K562 (cell line): ENCODE data around the gene PHF1. TPM values are rescaled to one million over a fixed set of nuclear protein-coding genes. Genes with fewer than 3 reads are reported as not detected.

Experiments used
- ARID2 ChIP-seq: fragments of 450-650 bp; IDR thresholded peaks from 2 replicates; pipeline ENCODE4 v1.6.1; 2017; ENCODE audit warnings: antibody characterized with exemption, mild to moderate bottlenecking
- BRF1 ChIP-seq: IDR thresholded peaks from 3 replicates; pipeline ENCODE4 v1.6.1; 2011; ENCODE audit warnings: borderline replicate concordance, mild to moderate bottlenecking; ENCODE audit not compliant: insufficient read length; ENCODE audit errors: extremely low read depth
- CBX3 ChIP-seq, 2 experiments: IDR thresholded peaks; 1 replicate in 1 of 2; 2 replicates in 1 of 2; pipeline ENCODE4 v1.6.1; 2012; ENCODE audit warnings: inconsistent platforms in 2 of 2, low read length in 2 of 2, borderline replicate concordance in 1 of 2, control low read depth in 1 of 2
- CXXC5 ChIP-seq: fragments of 250-450 bp; sonication (Bioruptor Pico); IDR thresholded peaks from 2 replicates; pipeline ENCODE4 v1.8.0; 2022; ENCODE audit warnings: inconsistent platforms, mild to moderate bottlenecking, moderate library complexity
- DDX20 ChIP-seq: fragments of 450-650 bp; IDR thresholded peaks from 2 replicates; pipeline ENCODE4 v1.6.1; 2016; ENCODE audit warnings: missing genetic modification characterization, low read depth, mild to moderate bottlenecking, missing compliant biosample characterization, moderate library complexity
- HNRNPL ChIP-seq: fragments of 200-400 bp; formaldehyde crosslinking; IDR thresholded peaks from 2 replicates; pipeline ENCODE4 v1.6.1; 2017; ENCODE audit warnings: low read depth, mild to moderate bottlenecking, low read length
- KDM1A ChIP-seq, 2 experiments: fragments of 450-650 bp; IDR thresholded peaks; 2 replicates each; pipeline ENCODE4 v1.6.1; 2016; ENCODE audit warnings: mild to moderate bottlenecking in 2 of 2
- MAZ ChIP-seq, 2 experiments: fragments of 450-650 bp in 1 of 2; sonication (generic) in 1 of 2; formaldehyde crosslinking; IDR thresholded peaks in 1 of 2; conservative IDR thresholded peaks in 1 of 2; 2 replicates each; pipeline versions ENCODE4 v1.4.0 to v1.5.0; 2020; ENCODE audit warnings: mild to moderate bottlenecking in 1 of 2, missing genetic modification reagents in 1 of 2
- OTX1 ChIP-seq: fragments of 450-650 bp; formaldehyde crosslinking; IDR thresholded peaks from 2 replicates; pipeline ENCODE4 v1.4.0; 2022; ENCODE audit warnings: mild to moderate bottlenecking
- POLR2AphosphoS5 ChIP-seq: IDR thresholded peaks from 2 replicates; pipeline ENCODE4 v1.6.1; 2011; ENCODE audit warnings: mild to moderate bottlenecking, low read depth, low read length, moderate library complexity; ENCODE audit not compliant: control insufficient read depth, insufficient read depth
- POLR2G ChIP-seq: fragments of 200-400 bp; formaldehyde crosslinking; IDR thresholded peaks from 2 replicates; pipeline ENCODE4 v1.6.1; 2017; ENCODE audit warnings: low read depth, mild to moderate bottlenecking, antibody characterized with exemption, low read length, moderate library complexity
- RBFOX2 ChIP-seq: fragments of 200-400 bp; formaldehyde crosslinking; IDR thresholded peaks from 2 replicates; pipeline ENCODE4 v1.6.1; 2017; ENCODE audit warnings: low read depth, mild to moderate bottlenecking, low read length, moderate library complexity
- SRF ChIP-seq, 2 experiments: fragments of 250-450, 450-650 bp in 1 of 2; sonication (Bioruptor Pico) in 1 of 2; sonication (generic) in 1 of 2; formaldehyde crosslinking; IDR thresholded peaks; 2 replicates each; pipeline versions ENCODE4 v1.5.0 to v1.5.1; 2020 to 2022; ENCODE audit warnings: mild to moderate bottlenecking in 1 of 2, missing genetic modification reagents in 1 of 2
- ZC3H11A ChIP-seq: IDR thresholded peaks from 2 replicates; pipeline ENCODE4 v1.6.1; 2012; ENCODE audit warnings: low read depth, low read length, improper control_type of control experiment
- ZNF146 ChIP-seq: IDR thresholded peaks from one replicate; pipeline ENCODE4 v1.6.1; 2018; ENCODE audit warnings: missing compliant biosample characterization; ENCODE audit not compliant: unreplicated experiment
- ZNF41 ChIP-seq: fragments of 250-450 bp; sonication (Bioruptor Pico); conservative IDR thresholded peaks from 2 replicates; pipeline ENCODE4 v1.4.0; 2020; ENCODE audit warnings: mild to moderate bottlenecking
- ZNF668 ChIP-seq: fragments of 250-450 bp; sonication (Bioruptor Pico); IDR thresholded peaks from 2 replicates; pipeline ENCODE4 v1.8.0; 2022; ENCODE audit warnings: mild to moderate bottlenecking, inconsistent platforms
- ZNF75A ChIP-seq: fragments of 450-650 bp; formaldehyde crosslinking; IDR thresholded peaks from 2 replicates; pipeline ENCODE4 v1.4.0; 2020; ENCODE audit warnings: mild to moderate bottlenecking
- ZNF778 ChIP-seq: fragments of 450-650 bp; formaldehyde crosslinking; IDR thresholded peaks from 2 replicates; pipeline ENCODE4 v1.4.0; 2020; ENCODE audit warnings: mild to moderate bottlenecking, moderate library complexity
- ZZZ3 ChIP-seq: fragments of 450-650 bp; IDR thresholded peaks from 2 replicates; pipeline ENCODE4 v1.6.1; 2016; ENCODE audit warnings: antibody characterized with exemption, mild to moderate bottlenecking, moderate library complexity
- polyA plus RNA-seq, 8 experiments: library from polyadenylated mRNA; depleted of rRNA in 4 of 8; stranded (reverse) in 5 of 8; unstranded in 3 of 8; fragments of >200 nt; fragmentation: Nextera tagmentation in 2 of 8; fragmentation: Illumina TruSeq in 1 of 8; extraction: Ambion mirVana in 2 of 8; extraction: Trizol in 1 of 8; gene quantifications; 2 replicates each; pipeline versions ENCODE4 v1.2.1 to v1.2.3, GENCODE V29; 2011 to 2014; ENCODE audit warnings: inconsistent platforms in 1 of 8, missing spikeins in 1 of 8
- total RNA-seq, 7 experiments: library from RNA; depleted of rRNA in 6 of 7; stranded (reverse); fragments of >200 nt in 6 of 7; fragmentation: Illumina TruSeq in 2 of 7; extraction: Trizol in 2 of 7; gene quantifications; 2 replicates each; pipeline versions ENCODE4 v1.2.1 to v1.2.3, GENCODE V29; 2011 to 2021; ENCODE audit warnings: low replicate concordance in 1 of 7
- TF ChIP-seq, protein P1 (sequence below): sonication (generic); formaldehyde crosslinking; IDR thresholded peaks from 2 replicates; pipeline ENCODE4 v1.8.1; 2022; ENCODE audit warnings: missing genetic modification reagents
- TF ChIP-seq, protein P2 (sequence below): fragments of 450-650 bp; IDR thresholded peaks from 2 replicates; pipeline ENCODE4 v1.6.1; 2017; ENCODE audit warnings: antibody characterized with exemption, mild to moderate bottlenecking

The PHF1 gene
- total and polyA plus RNA-seq, 9 of the 15 experiments (the other 6 are each of a cell fraction or from before 2014, with no cell fraction given): 3.7 to 64.2 (median 33.7) TPM

DNA sequence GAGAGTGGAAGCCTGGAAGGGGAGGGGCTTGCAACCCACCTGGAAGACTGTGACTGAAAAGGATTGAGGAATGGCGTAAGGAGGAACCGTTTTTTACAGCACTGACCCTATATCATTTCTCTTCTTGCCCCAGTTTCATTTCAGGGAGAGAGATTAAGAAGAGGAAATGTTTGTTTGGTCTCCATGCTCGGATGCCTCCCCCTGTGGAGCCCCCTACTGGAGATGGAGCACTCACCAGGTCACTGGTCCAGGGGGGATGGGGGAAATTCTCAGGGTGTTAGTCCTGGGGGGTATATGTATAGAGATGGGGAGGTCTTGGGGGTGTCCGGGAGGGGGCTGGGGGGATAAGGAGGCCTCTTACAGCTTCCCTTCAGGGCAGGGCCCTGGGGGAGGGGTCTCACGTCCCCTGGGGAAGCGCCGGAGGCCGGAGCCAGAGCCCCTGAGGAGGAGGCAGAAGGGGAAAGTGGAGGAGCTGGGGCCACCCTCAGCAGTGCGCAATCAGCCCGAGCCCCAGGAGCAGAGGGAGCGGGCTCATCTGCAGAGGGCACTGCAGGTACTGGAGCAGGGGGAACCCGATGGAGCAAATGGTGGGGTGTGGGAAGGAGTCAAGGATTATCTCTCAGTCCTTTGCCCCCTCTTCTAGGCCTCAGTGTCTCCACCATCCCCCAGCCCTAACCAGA, 3.9 kb downstream of the PHF1 start (continued):
- TF ChIP-seq, protein P1, sequence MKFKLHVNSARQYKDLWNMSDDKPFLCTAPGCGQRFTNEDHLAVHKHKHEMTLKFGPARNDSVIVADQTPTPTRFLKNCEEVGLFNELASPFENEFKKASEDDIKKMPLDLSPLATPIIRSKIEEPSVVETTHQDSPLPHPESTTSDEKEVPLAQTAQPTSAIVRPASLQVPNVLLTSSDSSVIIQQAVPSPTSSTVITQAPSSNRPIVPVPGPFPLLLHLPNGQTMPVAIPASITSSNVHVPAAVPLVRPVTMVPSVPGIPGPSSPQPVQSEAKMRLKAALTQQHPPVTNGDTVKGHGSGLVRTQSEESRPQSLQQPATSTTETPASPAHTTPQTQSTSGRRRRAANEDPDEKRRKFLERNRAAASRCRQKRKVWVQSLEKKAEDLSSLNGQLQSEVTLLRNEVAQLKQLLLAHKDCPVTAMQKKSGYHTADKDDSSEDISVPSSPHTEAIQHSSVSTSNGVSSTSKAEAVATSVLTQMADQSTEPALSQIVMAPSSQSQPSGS (CRISPR knock-in tag): no peak
- no peak for TF ChIP-seq CBX3 (IDR thresholded peaks at IDR 0.05; ENCODE audit: borderline replicate concordance in 1 of 2, low read length in 2 of 2)
- TF ChIP-seq ZNF778 (CRISPR knock-in tag): no peak
- TF ChIP-seq ZNF146 (CRISPR knock-in tag): no peak
- no peak for TF ChIP-seq OTX1
- TF ChIP-seq SRF (CRISPR knock-in tag; IDR thresholded peaks at IDR 0.05): peak in 1 of 2 experiments; percentile 64; a peak in 1 of 4 replicates
- no peak for TF ChIP-seq MAZ (CRISPR knock-in tag; conservative IDR thresholded peaks at IDR 0.05 in 1 of 2, IDR thresholded peaks at IDR 0.05 in 1 of 2)
- no peak for TF ChIP-seq ZZZ3
- peak in 1 of 2 experiments; percentile 54; a peak in 2 of 4 replicates for TF ChIP-seq KDM1A (IDR thresholded peaks at IDR 0.05)
- no peak for TF ChIP-seq ZNF41 (CRISPR knock-in tag)
- TF ChIP-seq DDX20 (tag): no peak
- TF ChIP-seq ZNF668 (CRISPR knock-in tag): no peak
- peak; percentile 65 for TF ChIP-seq RBFOX2
- no peak for TF ChIP-seq ZNF75A (CRISPR knock-in tag)
- TF ChIP-seq BRF1: no peak
- no peak for TF ChIP-seq CXXC5
- no peak for TF ChIP-seq HNRNPL
- no peak for TF ChIP-seq ARID2
- TF ChIP-seq POLR2AphosphoS5: 0 out of 2 replicates have a peak, but pooled peaks have one; percentile 22
- TF ChIP-seq ZC3H11A: no peak
- peak; percentile 63 for TF ChIP-seq POLR2G
- TF ChIP-seq, protein P2, sequence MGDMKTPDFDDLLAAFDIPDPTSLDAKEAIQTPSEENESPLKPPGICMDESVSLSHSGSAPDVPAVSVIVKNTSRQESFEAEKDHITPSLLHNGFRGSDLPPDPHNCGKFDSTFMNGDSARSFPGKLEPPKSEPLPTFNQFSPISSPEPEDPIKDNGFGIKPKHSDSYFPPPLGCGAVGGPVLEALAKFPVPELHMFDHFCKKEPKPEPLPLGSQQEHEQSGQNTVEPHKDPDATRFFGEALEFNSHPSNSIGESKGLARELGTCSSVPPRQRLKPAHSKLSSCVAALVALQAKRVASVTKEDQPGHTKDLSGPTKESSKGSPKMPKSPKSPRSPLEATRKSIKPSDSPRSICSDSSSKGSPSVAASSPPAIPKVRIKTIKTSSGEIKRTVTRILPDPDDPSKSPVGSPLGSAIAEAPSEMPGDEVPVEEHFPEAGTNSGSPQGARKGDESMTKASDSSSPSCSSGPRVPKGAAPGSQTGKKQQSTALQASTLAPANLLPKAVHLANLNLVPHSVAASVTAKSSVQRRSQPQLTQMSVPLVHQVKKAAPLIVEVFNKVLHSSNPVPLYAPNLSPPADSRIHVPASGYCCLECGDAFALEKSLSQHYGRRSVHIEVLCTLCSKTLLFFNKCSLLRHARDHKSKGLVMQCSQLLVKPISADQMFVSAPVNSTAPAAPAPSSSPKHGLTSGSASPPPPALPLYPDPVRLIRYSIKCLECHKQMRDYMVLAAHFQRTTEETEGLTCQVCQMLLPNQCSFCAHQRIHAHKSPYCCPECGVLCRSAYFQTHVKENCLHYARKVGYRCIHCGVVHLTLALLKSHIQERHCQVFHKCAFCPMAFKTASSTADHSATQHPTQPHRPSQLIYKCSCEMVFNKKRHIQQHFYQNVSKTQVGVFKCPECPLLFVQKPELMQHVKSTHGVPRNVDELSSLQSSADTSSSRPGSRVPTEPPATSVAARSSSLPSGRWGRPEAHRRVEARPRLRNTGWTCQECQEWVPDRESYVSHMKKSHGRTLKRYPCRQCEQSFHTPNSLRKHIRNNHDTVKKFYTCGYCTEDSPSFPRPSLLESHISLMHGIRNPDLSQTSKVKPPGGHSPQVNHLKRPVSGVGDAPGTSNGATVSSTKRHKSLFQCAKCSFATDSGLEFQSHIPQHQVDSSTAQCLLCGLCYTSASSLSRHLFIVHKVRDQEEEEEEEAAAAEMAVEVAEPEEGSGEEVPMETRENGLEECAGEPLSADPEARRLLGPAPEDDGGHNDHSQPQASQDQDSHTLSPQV: no peak
